GM18498 (cell line): ENCODE measurements around the gene TARS2.

ENCODE experiments used
- ATAC-seq: cut with Tn5 transposase; IDR thresholded peaks from one replicate; pipeline ENCODE4 v1.9.1; 2021; ENCODE audit warnings: mild to moderate bottlenecking, moderate library complexity; ENCODE audit not compliant: unreplicated experiment

TARS2 gene

DNA sequence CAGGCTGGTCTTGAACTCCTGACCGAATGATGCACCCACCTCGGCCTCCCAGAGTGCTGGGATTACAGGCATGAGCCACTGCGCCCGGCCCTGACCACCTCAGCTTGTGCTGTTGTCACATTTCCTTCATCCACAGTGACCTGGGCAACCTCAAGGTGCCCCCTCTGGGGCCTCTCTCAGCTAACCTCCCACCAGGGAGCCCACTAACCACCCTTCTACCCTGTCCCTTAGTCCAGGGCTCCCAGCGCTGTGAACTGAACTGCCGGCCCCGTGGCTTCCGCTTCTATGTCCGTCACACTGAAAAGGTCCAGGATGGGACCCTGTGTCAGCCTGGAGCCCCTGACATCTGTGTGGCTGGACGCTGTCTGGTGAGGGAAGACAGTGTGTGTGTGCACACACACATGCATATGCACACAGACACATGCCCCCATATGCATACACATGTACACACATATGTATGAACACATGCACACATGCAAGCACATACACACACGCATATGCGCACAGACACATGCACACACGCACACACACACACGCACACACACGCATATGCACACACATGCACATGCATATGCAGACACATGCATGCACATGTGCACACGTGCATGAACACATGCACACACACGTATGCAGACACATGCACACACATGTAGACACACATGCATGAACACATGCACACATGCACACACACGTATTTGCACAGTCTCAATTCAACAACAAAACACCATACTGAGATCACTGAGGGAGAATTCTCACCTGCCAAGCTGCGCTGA lies 68.2 kb downstream of the TARS2 start:
- ATAC-seq, result no peak

DNA sequence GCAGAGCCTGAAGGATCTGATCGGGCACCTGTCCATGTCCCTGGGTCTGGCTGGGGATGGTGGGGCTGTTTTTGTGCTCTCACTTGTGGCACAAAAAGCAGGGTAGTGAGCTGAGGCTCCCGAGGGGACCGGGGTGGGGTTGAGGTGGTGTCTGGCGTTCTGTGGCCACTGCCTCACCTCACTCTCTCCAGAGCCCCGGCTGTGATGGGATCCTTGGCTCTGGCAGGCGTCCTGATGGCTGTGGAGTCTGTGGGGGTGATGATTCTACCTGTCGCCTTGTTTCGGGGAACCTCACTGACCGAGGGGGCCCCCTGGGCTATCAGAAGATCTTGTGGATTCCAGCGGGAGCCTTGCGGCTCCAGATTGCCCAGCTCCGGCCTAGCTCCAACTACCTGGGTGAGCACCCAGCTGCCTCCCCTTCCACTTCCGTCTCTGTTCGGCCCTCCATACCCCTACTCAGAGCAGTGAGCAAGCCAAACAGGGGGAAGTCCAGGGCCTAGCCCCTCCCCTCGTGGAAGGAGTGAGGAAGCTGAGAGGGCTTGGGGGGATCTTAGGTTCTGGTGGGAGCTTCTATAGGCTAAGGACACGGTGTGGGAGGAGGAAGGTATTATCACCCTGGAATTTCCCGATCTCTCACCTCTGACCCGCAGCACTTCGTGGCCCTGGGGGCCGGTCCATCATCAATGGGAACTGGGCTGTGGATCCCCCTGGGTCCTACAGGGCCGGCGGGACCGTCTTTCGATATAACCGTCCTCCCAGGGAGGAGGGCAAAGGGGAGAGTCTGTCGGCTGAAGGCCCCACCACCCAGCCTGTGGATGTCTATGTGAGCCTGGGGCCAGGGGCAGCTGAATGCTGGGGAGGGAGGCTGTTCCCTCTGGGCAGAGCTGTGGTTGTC lies 69.0 kb downstream of the TARS2 start:
- no peak for ATAC-seq

DNA sequence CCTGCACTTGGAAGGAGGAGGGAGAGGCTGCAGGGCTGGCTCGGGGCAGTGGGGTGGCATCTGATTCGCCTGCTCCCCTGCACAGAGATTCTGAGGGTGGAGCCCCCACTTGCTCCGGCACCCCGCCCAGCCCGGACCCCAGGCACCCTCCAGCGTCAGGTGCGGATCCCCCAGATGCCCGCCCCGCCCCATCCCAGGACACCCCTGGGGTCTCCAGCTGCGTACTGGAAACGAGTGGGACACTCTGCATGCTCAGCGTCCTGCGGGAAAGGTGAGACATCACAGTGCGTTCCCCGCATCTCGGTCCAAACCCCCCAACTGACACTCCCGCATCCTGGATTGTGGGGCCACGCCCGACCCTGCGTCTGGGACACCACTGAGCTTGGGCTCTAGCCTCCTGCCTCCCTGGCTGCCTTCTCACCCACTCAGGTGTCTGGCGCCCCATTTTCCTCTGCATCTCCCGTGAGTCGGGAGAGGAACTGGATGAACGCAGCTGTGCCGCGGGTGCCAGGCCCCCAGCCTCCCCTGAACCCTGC lies 69.9 kb downstream of the TARS2 start:
- no peak for ATAC-seq
